Panc1 (cell line): ENCODE data around the gene SMG1.

Source experiments
- SIN3A ChIP-seq: IDR thresholded peaks from 2 replicates; pipeline ENCODE4 v1.6.1; 2012; ENCODE audit warnings: low read depth, mild to moderate bottlenecking, low read length, moderate library complexity, borderline replicate concordance; ENCODE audit not compliant: insufficient read depth
- TF ChIP-seq, protein P1 (sequence below): fragments of 450-650 bp; IDR thresholded peaks from 2 replicates; pipeline ENCODE4 v1.5.1; 2017; ENCODE audit warnings: mild to moderate bottlenecking

DNA sequence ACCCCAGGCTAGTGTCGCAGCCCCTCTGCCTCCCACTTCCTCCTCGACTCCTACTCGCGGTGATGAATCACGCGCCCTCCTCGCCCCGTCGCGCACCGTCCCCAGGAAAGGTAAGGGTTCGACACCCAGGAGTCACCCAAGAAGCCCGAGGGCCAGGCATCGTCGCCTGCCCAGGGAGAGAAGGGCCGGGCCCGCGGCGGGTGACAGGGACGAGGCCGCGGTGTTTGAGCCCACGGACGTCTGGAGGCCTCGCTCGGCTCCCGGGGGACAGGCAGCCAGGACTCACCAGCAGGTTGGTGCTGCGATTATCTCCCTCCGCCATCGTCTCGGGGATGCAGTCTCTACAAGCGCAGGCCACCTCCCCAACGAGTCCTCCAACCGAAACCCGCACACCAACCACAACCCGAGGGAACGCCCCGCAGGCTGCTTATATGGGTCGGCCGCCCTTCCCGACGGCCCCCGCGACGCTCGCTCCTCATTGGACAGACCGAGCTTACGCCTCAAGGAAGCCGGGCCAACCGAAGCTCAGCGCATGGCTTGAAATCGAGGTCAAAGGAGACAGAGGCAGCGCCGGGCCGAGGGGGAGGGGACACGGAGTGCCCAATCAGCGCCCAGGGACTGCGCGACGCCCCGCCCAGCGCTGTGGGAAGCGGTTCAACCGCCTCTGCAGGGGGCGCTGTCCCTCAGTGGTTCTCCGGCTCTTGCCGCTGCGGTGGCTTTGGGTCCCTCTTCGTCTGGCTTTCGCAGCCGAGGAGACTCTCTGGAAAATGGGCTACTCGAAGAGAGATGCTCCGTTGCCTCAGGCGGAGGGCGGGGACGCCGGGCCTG is 124.8 kb downstream of the SMG1 start, which contains the start of gene ARL6IP1:
- TF ChIP-seq, protein P1, sequence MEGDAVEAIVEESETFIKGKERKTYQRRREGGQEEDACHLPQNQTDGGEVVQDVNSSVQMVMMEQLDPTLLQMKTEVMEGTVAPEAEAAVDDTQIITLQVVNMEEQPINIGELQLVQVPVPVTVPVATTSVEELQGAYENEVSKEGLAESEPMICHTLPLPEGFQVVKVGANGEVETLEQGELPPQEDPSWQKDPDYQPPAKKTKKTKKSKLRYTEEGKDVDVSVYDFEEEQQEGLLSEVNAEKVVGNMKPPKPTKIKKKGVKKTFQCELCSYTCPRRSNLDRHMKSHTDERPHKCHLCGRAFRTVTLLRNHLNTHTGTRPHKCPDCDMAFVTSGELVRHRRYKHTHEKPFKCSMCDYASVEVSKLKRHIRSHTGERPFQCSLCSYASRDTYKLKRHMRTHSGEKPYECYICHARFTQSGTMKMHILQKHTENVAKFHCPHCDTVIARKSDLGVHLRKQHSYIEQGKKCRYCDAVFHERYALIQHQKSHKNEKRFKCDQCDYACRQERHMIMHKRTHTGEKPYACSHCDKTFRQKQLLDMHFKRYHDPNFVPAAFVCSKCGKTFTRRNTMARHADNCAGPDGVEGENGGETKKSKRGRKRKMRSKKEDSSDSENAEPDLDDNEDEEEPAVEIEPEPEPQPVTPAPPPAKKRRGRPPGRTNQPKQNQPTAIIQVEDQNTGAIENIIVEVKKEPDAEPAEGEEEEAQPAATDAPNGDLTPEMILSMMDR = peak; percentile 98
- peak; percentile 98 for TF ChIP-seq SIN3A
